GM21619 (cell line): ENCODE data around the gene MS4A18.
"Not testable (repeated sequence)": the region's sequence is repeated elsewhere in the genome, so short reads cannot be mapped to it uniquely, and the experiment has no call there.

ENCODE experiments used
- ATAC-seq: cut with Tn5 transposase; IDR thresholded peaks from one replicate; pipeline ENCODE4 v1.9.1; 2021; ENCODE audit not compliant: unreplicated experiment

MS4A18 gene

GRCh38 chr11:60734279-60734678 is 9.8 kb downstream of the MS4A18 start:
- no peak for ATAC-seq

GRCh38 chr11:60739114-60739513 is 14.6 kb downstream of the MS4A18 start:
- ATAC-seq = no peak

GRCh38 chr11:60740573-60740972 is 16.1 kb downstream of the MS4A18 start:
- ATAC-seq = no peak

GRCh38 chr11:60741421-60741820 is 16.9 kb downstream of the MS4A18 start:
- no peak for ATAC-seq

- ATAC-seq = no peak
These were observed 18.5 kb downstream of the MS4A18 start for GRCh38 chr11:60743058-60743457.

GRCh38 chr11:60744114-60744513 is 19.6 kb downstream of the MS4A18 start:
- ATAC-seq = no peak

- no peak for ATAC-seq
These were observed 22.9 kb downstream of the MS4A18 start for GRCh38 chr11:60747359-60747873.

GRCh38 chr11:60748225-60748624 is 23.7 kb downstream of the MS4A18 start:
- ATAC-seq = no peak

- ATAC-seq = no peak
These were observed 24.3 kb downstream of the MS4A18 start for GRCh38 chr11:60748821-60749220.

GRCh38 chr11:60750911-60751310 is 26.4 kb downstream of the MS4A18 start:
- ATAC-seq = no peak

- ATAC-seq = no peak
These were observed 28.8 kb downstream of the MS4A18 start for GRCh38 chr11:60753309-60753708.

GRCh38 chr11:60754887-60755286 is 30.4 kb downstream of the MS4A18 start:
- ATAC-seq = no peak

GRCh38 chr11:60756307-60757032 is 31.9 kb downstream of the MS4A18 start, which contains the start of gene MS4A15:
TSS of gene MS4A15 (plus strand) at chr11:60756867. CDS start at chr11:60763734, 6,867 bp downstream.
- no peak for ATAC-seq

GRCh38 chr11:60757231-60757800 is 32.8 kb downstream of the MS4A18 start:
- ATAC-seq = no peak

- not testable (repeated sequence) for ATAC-seq
These were observed 34.2 kb downstream of the MS4A18 start for GRCh38 chr11:60758671-60759070.

- not testable (repeated sequence) for ATAC-seq
These were observed 35.1 kb downstream of the MS4A18 start for GRCh38 chr11:60759438-60760225.

GRCh38 chr11:60761436-60762190 is 37.1 kb downstream of the MS4A18 start:
- peak; percentile 22 for ATAC-seq

- ATAC-seq = peak; percentile 64
These were observed 38.6 kb downstream of the MS4A18 start for GRCh38 chr11:60762851-60763691.

GRCh38 chr11:60763692-60764369 is 39.3 kb downstream of the MS4A18 start:
- no peak for ATAC-seq
